ENCODE measurements around the gene MT1G. TPM values are rescaled to one million over a fixed set of nuclear protein-coding genes. Genes with fewer than 3 reads are reported as not detected.
"Not testable (repeated sequence)": the region's sequence is repeated elsewhere in the genome, so short reads cannot be mapped to it uniquely, and the experiment has no call there.

The MT1G gene
- total RNA-seq, 4 donors from 2014 or later, result 5.8 to 52.1 (median 16.5) TPM

DNA sequence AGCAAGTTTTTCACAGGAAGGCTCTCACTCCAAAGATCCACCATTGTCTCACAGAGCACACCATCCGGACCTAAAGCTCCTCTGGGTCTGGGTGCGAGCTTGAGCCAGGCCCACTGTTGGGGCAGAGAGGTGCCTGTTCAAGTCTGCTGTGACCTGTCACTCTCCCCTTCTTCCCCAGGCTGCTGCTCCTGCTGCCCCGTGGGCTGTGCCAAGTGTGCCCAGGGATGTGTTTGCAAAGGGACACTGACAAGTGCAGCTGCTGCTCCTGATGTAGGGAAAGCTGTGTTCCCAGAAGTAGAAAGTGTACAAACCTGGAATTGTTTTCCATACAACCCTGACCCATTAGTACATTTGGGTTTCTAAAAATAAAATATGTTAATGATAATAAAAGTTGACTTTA lies 9.6 kb upstream of the MT1G start:
- H3K4me1 ChIP-seq, result peaks cover 6 to 53% (median 12%) of the 10 kb centered on the region in 3 donors
- peaks cover 0 to 36% (median 0%) of the 10 kb centered on the region in 4 donors for H3K27me3 ChIP-seq
- intact Hi-C loops (cut with DNase I), result no loop called here
- no peaks in the 10 kb centered on the region for H3K36me3 ChIP-seq
- no peak overlapping the region for H3K27ac ChIP-seq
- H3K9me3 ChIP-seq, result no peaks in the 10 kb centered on the region
- TF ChIP-seq, protein P1, sequence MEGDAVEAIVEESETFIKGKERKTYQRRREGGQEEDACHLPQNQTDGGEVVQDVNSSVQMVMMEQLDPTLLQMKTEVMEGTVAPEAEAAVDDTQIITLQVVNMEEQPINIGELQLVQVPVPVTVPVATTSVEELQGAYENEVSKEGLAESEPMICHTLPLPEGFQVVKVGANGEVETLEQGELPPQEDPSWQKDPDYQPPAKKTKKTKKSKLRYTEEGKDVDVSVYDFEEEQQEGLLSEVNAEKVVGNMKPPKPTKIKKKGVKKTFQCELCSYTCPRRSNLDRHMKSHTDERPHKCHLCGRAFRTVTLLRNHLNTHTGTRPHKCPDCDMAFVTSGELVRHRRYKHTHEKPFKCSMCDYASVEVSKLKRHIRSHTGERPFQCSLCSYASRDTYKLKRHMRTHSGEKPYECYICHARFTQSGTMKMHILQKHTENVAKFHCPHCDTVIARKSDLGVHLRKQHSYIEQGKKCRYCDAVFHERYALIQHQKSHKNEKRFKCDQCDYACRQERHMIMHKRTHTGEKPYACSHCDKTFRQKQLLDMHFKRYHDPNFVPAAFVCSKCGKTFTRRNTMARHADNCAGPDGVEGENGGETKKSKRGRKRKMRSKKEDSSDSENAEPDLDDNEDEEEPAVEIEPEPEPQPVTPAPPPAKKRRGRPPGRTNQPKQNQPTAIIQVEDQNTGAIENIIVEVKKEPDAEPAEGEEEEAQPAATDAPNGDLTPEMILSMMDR (IDR thresholded peaks at IDR 0.05), result no peak
- TF ChIP-seq POLR2A (IDR thresholded peaks at IDR 0.05), result no peak
- no peak for DNase-seq
- no CpG with 5 or more reads among the region's 3 CpGs for WGBS, 2 donors
- H3K4me3 ChIP-seq, result no peak overlapping the region

DNA sequence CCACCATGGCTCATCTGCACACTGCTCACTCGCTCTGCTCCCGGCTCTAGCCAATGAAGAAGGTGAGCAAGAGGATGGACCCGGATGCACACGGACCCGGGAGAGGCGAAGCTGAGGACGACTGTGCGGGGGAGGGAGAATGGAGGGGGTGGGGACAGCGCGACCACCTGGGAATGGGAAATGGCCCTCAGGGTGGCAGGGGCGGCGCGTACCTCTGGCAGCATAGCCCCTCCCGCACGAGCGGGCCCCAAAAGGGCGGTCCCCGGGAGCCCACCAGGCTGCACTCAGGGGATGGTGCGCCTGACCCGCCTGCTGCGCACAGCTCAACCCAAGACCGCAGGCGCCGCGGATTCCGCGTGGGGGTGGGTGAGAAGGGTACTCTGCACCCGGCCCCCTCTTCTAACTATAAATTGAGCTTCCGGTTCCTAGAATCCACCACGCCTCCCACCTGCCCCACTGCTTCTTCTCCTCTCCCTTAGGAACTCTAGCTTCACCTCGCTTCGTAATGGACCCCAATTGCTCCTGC lies 7.9 kb upstream of the MT1G start:
- H3K4me1 ChIP-seq, result peaks cover 0 to 41% (median 7%) of the 10 kb centered on the region in 3 donors
- TF ChIP-seq, protein P1 (IDR thresholded peaks at IDR 0.05), result no peak
- no peak for TF ChIP-seq POLR2A (IDR thresholded peaks at IDR 0.05)
- no peaks in the 10 kb centered on the region for H3K36me3 ChIP-seq
- intact Hi-C loops (cut with DNase I), result no loop called here
- no peak overlapping the region for H3K27ac ChIP-seq
- peaks cover 0 to 53% (median 0%) of the 10 kb centered on the region in 4 donors for H3K27me3 ChIP-seq
- 31 to 34% methylated on average over 19 to 23 of the region's 32 CpGs for WGBS, 2 donors
- no peak for DNase-seq
- H3K9me3 ChIP-seq, result no peaks in the 10 kb centered on the region
- H3K4me3 ChIP-seq, result peak overlapping the region in 3 of 4 donors; percentile 17 to 40 (median 18)

DNA sequence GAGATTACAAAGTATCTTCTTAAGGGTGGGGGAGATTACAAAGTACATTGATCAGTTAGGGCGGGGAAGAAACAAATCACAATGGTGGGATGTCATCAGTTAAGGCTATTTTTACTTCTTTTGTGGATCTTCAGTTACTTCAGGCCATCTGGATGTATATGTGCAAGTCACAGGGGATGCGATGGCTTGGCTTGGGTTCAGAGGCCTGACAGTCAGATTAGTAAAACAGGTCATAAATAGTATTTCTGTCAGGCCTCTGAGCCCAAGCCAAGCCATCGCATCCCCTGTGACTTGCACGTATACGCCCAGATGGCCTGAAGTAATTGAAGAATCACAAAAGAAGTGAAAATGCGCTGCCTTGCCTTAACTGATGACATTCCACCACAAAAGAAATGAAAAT lies 6.7 kb upstream of the MT1G start:
- DNase-seq; intact Hi-C loops (cut with DNase I); H3K27ac ChIP-seq; H3K9me3 ChIP-seq; H3K4me3 ChIP-seq; H3K36me3 ChIP-seq: not testable (repeated sequence)
- peaks cover 0 to 40% (median 12%) of the 10 kb centered on the region in 3 donors for H3K4me1 ChIP-seq
- peaks cover 0 to 65% (median 0%) of the 10 kb centered on the region in 4 donors for H3K27me3 ChIP-seq
- WGBS, 2 donors, result 69 to 93% methylated on average over 6 of the region's 6 CpGs

DNA sequence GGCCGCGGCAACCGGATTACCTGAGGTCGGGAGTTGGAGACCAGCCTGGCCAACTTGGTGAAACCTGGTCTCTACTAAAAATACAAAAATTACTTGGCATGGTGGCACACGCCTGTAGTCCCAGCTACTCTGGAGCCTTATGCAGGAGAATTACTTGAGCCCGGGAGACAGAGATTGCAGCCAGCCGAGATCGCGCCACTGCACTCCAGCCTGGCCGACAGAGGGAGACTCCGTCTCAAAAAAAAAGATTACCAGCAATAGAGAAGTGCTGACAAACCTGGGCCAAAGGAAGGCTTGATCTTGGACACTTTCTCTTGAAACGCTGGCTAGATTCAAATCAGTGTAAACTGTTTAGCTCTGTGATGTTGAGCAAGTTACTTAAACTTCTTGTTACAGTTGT lies 6.1 kb upstream of the MT1G start:
- WGBS, 2 donors, result 27 to 51% methylated on average over 7 to 12 of the region's 12 CpGs
- no peak overlapping the region for H3K27ac ChIP-seq
- no peaks in the 10 kb centered on the region for H3K36me3 ChIP-seq
- H3K4me1 ChIP-seq, result peaks cover 5 to 40% (median 19%) of the 10 kb centered on the region in 3 donors
- TF ChIP-seq, protein P1 (IDR thresholded peaks at IDR 0.05), result peak; percentile 17 to 80 (median 70)
- no peak for TF ChIP-seq POLR2A (IDR thresholded peaks at IDR 0.05)
- H3K9me3 ChIP-seq, result no peaks in the 10 kb centered on the region
- H3K4me3 ChIP-seq, result no peak overlapping the region
- peaks cover 0 to 71% (median 0%) of the 10 kb centered on the region in 4 donors for H3K27me3 ChIP-seq
- DNase-seq, result no peak
- intact Hi-C loops (cut with DNase I), result no loop called here

DNA sequence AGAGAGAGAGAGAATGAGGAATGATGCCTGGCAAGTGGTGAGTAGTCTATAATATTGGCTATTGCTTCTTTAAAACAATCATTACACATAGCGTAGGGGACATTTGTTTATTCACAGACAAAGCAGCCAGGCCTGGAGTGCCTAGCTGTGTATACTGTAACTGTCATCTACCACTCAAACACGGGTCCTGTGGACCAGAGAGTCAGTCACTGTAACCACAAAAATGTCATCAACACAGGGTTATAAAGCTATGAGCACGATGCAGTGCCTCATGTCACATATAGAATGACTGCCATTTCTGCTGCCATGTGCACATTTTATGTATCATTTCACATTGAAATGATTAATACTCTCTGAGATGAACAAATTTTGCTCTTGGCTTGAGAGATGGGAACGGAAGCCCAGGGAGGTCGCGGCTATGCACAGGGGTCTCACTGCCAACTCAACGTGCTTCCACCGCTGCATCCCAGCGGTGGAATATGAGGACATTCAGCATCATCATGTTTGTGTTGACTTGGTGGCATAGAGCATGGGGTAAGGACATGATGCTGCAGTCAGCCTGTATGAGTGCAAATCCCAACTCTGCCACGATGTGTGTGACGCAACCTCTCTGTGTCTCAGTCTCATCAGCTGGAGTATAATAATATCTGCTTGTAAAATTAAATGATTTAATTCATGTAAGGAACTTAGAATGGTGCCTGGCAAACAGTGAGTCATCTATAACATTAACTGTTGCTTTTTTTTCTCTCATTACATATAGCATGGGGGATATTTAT lies 5.1 kb upstream of the MT1G start:
- H3K4me1 ChIP-seq, result peaks cover 13 to 40% (median 25%) of the 10 kb centered on the region in 3 donors
- no peak overlapping the region for H3K4me3 ChIP-seq
- no peaks in the 10 kb centered on the region for H3K36me3 ChIP-seq
- no peak overlapping the region for H3K27ac ChIP-seq
- H3K27me3 ChIP-seq, result peaks cover 0 to 81% (median 0%) of the 10 kb centered on the region in 4 donors
- 82 to 83% methylated on average over 11 of the region's 11 CpGs for WGBS, 2 donors
- intact Hi-C loops (cut with DNase I), result no loop called here
- no peaks in the 10 kb centered on the region for H3K9me3 ChIP-seq
- no peak for TF ChIP-seq POLR2A (IDR thresholded peaks at IDR 0.05)
- TF ChIP-seq, protein P1 (IDR thresholded peaks at IDR 0.05), result no peak
- no peak for DNase-seq

DNA sequence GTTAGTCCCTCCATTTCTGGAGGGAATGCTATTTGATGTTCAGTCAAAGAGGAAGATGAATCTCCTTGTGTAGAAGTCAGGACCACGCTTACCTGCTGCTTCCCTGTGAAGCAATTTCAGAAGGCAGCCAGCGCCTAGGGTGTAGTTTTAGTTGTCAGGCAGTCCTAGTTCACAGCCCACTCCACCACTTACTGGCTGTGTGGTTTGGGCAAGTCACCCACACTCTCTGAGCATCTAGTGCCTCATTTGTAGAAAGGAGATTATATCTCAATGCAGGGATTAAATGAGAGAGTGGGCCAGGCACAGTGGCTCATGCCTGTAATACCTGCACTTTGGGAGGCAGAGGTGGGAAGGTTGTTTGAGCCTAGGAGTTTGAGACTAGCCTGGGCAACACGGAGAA lies 4.3 kb upstream of the MT1G start:
- Histone ChIP-seq H3K27me3 (peaks cover 0 to 89% (median 0%) of the 10 kb centered on the region in 4 donors), H3K4me1 (peaks cover 14 to 46% (median 32%) of the 10 kb centered on the region in 3 donors)
- H3K36me3 ChIP-seq; H3K9me3 ChIP-seq; DNase-seq; intact Hi-C loops (cut with DNase I); H3K4me3 ChIP-seq; H3K27ac ChIP-seq: not testable (repeated sequence)
- 69 to 86% methylated on average over 3 of the region's 3 CpGs for WGBS, 2 donors

DNA sequence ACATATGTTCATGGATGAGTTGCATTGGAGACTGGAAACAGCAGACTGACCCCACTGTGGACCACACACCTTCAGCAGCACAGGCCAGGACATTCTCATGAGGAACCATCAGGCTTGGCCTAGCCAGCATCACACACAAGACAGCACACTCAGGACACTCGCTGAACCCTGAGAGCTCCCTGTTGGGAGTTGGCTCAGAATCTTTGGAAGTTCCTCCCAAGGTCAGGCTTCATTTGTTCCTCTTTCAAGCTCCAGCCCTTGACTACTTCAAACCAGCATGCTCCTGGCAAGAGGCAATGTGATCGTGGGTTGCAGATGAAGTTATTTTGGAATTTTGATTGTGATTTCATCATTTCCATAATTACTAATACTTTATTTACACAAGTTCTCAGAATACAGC lies 3.8 kb upstream of the MT1G start:
- H3K27ac ChIP-seq; intact Hi-C loops (cut with DNase I); H3K9me3 ChIP-seq; H3K4me3 ChIP-seq; H3K36me3 ChIP-seq; DNase-seq: not testable (repeated sequence)
- peaks cover 14 to 51% (median 32%) of the 10 kb centered on the region in 3 donors for H3K4me1 ChIP-seq
- peaks cover 0 to 90% (median 0%) of the 10 kb centered on the region in 4 donors for H3K27me3 ChIP-seq
- 54 to 59% methylated on average over 2 of the region's 2 CpGs for WGBS, 2 donors
